Activated CD4-positive, alpha-beta T cell treated with anti-CD3 and anti-CD28 coated beads, Interleukin-2, amount 50 U/mL, for 1 hour (primary cell): ENCODE results near the gene SPNS2.

Experiments
- DNase-seq: peaks from one replicate; pipeline ENCODE4 v3.0.0-alpha.2; 2020

The SPNS2 gene

DNA sequence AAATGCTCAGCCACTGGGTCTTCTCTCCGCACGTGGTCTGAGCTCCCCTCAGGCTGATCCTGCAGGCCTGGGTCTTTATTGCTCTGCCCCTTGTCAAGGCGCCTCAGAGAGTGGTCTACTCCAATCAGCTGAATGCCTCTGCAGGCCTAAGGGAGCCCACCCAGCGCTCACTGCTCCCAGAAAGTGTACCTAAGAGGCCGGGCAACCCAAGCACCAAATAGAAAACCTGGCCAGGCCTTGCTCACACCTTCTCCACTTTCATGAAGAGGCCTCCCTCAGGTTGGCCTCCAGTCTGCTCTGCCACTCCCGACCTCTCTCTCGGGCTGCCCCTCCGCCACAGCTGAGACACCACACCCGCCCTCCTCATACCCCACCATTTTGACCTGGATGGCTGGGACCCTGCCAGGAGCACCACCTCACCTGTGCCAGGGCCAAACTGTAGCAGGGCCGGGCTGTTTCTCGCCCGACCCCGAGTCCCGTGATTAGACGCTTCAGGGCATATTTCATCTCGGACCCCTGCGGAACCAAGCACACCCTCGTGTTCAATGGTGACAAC is 55.8 kb downstream of the SPNS2 start:
- DNase-seq: no peak

DNA sequence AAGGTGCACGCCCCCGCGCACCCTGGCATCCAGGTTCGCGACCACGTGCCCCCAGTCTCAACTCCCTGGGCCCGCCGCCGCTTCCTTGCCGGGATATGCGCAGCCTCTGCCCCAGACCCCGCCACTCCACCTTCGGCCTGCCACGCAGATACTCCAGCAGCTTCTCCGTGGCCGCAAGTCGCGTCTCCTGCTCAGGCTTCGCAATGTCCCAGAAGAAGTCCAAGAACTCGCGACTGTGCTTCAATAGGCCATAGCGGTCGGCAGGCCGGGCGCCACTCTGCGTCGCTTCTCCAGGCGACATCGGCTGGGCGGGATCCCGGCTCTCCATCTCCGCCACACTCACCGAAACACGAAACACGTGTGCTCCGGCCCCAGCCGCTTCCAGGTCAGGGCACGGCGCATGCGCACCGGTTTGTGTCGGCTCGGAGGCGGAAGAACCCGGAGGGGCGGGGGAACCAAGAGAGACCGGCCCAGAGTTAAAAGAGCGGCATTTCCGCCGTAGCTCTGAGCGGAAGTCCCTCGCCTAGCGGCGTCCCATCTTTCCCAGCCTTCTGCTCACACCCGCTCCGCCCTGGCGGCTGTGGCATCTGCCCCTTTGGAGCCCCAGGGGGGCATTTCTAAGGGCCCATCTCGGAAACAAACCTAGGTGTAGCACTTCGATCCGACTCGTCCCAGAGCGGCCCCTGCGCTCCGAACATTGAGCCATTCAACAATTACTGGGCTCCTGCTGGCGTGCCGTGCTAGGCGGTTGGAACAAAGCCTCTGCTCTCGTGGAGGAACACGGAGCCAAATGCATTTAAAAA is 56.5 kb downstream of the SPNS2 start, which contains the start of gene MYBBP1A:
Gene MYBBP1A (minus strand): TSS at position 388 of the 803 bp plus-strand sequence. CDS start 60 bp downstream, at position 328.
- peak; percentile 97 for DNase-seq

DNA sequence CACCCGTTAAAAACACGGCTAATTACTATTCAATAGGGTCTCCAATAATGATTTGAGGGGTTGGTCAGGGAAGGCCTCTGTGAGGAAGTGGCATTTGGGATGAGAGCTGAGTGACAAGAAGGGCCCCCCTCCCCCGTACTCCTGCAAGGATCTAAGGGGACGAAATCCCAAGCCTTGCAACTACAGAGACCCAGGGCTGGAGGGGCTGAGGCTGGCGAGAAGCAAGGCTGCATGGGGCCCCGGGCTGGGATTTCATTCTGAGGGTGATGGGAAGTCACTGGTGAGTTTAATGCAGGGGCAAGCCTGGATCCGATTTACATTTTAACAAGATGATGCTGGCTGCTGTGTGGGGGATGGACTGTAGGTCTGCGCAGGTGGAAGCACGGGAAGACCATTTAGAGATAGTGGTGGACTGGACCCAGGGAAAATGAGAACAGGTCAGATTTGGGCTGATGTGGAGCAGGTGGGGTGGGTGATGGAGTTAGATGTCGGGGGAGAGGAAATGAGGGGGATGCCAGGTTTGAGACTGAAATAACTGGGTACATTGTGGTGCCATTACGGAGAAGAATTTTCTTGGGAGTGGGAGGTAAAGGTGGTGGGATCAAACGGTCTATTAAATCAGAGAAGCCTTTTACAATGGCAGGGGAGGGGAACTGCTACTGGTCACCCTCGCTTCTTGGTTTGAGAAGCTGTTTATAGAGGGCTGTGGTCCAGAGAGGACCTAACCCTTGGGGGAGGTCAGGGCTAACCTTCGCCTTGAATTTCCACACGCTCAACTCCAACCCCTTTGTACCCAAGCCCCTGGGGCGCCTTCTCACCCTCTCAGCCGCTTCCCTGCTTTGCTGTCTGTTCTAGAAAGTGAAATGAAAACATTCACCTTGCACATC is 57.4 kb downstream of the SPNS2 start:
- DNase-seq: no peak

DNA sequence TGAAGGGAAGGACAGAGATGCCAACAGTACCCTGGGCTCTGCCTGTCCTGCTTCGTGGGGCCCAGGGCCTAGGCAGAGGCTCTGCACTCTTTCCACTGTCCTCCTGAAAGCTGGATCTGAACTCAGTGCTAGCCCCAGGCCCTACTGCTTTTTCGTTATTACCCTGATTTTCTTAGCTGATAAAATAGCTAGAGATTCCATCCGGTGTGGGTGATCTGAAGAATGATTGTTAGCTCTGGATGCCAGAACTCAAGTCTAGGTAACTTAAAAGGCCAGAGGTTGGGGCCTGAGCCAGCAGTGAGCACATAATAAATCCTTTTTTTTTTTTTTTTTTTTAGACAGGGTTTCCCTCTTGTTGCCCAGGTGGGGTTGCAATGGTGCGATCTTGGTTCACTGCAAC is 58.3 kb downstream of the SPNS2 start:
- DNase-seq: no peak

DNA sequence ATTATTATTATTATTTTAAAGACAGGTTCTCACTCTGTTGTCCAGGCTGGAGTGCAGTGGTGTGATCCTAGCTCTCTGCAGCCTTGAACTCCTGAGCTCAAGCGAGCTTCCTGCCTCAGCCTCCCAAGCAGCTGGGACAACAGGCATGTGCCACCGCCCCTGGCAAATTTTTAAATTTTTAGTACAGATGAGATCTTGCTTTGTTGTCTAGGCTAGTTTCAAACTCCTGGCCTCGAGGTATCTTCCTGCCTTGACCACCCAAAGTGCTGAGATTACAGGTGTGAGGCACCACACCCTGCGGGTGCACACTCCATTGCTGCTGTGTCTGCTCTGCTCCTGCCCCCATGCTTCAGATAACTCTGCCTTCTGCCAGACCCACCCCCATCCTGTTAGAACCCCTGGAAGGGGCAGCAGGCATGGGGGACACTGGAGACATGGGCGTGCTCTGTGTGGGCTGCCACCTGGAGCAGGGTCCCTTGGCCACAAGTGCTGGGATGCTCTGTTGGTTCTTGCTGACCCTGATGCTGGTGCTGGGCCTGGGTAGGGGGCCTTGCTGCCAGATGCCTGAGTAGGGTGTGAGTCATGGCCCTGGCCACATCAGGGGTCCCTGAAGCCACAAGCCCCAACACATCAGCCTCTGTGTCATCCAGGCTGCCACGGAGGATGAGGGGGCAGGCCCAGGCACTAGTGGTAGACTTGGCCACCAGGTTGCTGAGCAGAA is 59.1 kb downstream of the SPNS2 start:
- no peak for DNase-seq

DNA sequence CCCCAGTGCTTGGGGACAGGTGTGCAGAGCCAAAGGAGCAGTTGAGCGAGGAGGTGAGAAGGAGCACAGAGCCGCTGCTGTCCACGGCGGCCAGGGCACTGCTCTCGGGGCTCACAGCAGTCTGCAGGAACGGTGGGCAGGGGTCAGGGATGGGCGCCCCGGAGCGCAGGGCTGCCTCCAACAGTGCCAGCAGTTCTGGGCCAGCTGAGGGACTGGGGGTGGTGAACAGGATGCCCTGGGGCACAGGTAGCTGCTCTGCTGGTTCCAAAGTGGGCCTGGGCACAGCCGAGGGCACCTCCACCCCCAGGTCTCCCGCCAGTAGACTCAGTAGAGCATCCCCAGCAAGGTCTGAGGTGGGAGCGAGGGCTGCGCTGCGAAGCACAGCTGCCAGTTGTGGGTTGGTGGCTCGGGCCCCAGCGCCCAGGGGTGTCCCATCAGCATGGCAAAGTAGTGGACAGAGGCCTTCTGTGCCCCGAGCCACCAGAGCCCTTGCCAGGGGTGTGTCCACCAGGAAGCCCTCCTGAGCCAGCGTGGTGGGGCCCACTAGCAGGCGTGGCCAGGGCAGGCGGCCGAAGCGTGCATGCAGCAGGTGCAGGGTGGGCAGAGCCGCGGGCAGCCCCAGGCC is 59.8 kb downstream of the SPNS2 start:
- DNase-seq: no peak

DNA sequence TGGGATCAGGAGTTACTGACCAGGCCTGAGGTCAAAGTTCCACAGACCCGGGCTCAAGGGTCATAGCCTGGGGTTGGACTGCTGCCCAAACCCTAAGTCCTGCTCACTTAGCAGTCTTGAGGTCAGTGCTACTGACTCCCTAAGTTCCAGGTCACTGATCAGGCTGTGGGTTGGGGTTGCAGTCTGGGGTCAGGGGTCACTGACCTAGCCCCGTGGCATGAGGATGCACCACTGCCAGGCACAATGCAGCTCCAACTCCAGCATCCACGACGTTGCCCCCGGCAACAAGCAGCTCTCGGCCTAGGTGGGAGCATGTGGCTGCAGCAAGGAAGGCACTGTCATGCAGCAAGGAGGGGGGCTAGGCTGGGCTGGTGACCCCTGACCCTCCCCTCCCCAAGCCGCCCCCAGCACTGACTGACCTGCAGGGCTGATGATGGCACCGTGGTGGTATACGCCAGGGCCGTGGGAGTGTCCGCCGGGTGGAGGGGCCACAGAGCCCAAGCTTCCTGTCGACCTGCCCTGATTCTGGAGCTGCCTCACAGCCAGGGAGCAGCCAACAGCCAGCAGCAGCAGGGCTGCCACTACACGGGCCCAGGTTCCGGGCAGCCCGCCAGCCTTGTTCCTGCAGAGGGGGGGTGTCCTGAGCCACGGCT is 60.6 kb downstream of the SPNS2 start:
- DNase-seq: no peak

DNA sequence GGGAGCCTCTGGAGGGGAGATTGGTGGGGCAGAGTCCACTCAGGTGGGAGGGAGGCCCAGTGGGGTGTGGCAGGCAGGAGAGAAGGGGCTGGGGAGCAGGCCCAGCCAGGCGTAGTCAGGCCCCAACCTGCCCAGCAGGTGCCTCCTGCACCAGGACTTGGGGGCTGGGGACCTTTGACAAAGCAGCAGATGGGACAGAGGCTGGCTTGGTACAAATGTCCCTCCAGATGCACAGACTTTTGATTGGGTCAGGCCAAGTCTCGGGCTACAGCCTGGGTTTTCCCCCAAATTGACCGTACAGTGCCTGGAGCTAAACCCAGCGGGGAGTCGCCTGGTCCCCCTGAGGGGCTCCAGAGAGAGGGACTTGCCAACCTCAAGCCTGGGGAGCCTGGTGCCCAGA is 61.3 kb downstream of the SPNS2 start:
- DNase-seq: no peak

DNA sequence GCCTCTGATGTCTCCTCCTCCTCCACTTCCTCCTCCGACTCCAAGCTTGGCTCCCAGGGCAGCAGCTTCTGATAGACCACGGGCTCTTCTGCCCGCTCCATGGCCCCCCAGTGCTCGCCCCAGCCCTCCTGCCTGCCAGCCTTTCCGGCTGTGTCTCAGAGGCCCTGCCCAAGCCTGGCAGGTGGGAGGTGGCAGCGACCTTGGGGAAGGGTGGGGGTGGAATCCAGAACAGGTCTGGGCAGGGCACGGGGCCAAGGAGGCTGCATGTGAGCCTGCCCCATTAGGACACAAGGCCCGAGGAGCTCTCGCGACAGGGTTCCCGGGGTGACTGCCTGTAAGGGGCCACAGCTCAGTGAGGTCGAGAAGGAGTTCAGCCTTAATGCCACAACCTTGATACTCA is 61.7 kb downstream of the SPNS2 start, which contains the start of gene GGT6:
Gene GGT6 (minus strand): TSS at position 157 of the 400 bp plus-strand sequence. CDS start 56 bp downstream, at position 101.
- DNase-seq: no peak

DNA sequence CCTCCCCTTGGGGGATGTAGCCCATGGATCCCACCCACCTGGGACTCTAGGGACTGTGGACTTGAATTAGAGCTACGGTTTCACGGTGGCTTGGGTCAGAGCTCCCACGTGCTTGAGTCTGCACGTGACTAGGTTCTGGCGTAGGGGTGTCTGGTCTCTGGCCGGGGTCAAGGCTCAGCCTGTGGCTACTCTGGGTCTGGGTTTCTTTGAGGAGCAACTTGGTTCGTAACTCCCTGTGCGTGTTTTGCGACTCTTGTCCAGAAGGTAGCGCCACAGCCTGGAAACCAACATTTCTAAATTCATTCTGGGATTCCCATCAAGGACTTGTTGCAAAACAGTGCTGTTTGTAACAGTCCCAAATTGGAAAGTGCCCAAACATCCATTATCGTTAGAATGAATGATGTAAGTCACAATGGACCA is 62.2 kb downstream of the SPNS2 start:
- DNase-seq: no peak

DNA sequence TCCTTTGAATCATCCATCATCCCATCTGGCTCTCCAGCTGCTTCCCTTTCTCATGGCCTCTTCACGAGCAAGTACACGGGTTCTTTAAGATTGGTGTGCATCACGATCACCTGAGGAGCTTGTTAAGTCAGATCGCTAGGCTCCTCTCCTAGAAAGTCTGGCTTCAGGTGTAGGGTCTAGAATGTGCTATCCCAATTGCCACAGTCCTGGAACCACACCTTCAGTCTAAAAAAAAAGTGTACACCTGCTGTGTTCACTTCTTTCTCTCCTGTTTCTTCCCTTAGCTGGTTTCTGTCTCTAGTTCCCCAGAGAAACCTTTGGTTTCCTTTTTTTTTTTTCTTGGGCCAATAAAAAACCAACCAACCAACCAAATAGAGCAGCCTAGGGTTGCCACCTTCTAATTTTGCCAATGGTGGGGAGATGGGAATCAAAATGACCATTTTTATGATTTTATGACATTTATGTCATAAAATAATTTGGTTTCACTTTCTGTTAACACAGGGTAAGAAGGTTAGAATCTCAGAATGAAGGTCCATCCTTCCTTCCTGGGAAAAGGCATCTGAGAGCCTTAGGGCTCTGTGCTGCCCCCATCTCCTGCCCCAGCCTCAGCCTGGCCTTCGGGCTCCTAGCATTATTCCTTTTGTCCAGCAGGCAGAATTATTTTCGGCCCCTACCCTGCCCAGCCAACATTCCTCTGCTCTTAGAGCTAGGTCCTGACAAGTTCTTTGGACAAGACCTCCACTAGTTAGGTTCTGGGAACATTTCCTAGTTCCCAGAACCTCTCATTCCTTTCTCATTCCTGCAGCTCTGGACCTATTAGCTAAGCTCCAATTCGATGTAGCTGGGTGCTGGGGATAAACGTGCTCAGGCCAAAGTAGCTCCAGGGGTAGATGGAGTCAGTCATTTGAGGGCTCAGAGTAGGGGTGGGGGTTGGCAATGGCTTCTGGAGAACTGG is 63.6 kb downstream of the SPNS2 start:
- DNase-seq: no peak

DNA sequence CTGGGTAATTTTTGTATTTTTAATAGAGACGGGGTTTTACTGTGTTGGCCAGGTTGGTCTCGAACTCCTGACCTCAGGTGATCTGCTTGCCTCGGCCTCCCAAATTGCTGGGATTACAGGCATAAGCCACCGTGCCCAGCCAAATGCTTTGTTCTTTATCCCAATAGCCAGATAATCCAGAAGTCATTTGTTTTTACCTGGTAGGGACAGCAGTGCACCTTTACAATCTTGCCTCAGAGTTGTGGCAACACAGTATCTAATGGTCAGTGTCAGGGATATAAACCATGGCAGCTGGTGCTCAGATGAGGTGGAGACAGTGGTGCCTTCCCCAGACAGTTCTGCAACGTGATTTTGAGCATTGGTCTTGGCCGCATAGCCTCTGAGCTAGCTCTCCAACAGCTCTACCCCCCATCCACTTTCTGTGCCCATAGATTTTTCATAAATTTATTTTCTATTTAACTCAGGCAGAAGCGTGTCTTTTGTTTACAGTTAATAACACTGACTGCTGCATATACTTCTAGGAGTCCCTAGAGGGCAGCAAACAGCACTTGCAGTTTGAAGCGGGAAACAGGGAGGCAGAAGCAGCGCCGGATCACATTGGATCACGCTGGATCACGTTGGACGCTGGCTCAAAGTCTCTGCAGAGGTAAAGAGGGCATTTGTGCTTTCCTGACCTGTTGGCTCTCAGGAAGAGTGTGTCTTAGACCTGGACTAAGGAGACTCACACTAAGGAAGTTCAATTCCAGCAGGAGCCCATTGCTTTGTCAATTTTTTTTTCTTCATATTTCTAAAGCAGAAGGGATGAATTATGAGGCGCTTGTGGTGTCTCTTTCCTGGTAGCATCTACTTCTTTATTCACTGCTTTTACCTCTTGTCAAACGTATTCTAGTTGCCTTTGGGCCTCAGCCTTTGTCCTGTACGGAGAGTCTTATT is 66.8 kb downstream of the SPNS2 start:
- DNase-seq: peak; percentile 33

DNA sequence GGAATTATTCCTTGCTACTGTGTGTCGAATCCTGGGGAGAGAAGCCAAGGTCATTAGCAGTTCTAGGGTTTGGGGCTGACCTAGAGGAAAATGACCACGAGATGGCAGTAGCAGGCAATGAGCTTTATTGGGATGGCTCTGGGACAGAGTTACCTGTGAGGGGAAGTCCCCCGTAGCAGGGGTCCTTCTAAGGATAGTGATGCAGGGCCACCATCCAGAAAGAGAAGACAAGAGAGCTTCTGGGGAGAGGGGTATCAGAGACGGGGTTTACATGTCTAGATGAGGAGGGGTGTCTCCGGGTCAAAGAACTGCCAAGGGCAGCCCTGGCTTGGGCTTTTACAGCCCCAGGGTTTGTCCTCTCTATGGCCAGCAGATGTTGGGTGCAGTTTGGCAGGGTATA is 68.1 kb downstream of the SPNS2 start:
- DNase-seq: peak; percentile 37

DNA sequence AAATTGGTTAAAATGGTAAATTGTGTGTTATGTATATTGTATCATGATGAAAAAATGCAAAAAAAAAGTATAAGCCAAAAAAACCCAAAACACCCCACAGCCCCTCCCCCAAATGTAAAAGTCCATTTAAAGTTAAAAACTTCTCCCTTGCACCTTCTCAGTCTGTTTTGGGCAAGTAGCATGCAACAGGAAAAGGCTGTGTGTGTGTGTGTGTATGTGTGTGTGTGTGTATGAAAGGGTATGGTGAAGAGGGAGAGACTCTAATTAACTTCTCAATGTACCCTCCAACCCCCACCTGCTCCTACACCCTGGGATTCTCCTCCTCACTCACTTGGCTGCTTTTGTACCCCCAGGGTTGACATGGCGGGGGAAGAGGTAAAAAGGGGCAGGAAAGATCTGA is 70.9 kb downstream of the SPNS2 start:
- DNase-seq: no peak

DNA sequence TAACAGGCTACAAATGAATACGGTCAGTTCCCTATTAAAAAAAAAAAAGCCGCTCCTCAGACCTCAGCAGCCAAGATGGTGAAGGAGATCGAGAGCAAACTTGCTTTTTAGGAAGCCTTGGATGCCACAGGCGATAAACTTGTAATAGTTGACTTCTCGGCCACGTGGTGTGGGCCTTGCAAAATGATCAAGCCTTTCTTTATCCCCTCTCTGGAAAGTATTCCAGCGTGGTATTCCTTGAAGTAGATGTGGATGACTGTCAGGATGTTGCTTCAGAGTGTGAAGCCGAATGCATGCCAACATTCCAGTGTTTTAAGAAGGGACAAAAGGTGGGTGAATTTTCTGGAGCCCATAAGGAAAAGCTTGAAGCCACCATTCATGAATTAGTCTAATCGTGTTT is 73.5 kb downstream of the SPNS2 start:
- DNase-seq: no peak

DNA sequence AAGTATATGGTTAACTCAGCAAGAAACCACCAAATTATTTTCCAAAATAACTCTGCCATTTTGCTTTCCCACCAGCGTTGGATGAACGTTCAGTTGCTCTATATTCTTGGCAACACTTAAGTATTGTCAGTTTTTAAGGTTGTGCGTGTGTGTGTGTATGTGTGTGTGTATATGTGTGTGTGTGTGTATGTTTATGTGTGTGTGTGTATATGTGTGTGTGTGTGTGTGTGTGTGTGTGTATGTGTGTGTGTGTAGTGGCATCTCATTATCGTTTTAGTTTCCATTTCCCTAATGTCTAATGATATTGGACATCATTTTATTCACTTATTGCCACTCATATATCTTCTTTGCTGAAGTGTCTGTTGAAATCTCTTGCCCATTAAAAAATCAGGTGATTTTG is 74.4 kb downstream of the SPNS2 start:
- no peak for DNase-seq

DNA sequence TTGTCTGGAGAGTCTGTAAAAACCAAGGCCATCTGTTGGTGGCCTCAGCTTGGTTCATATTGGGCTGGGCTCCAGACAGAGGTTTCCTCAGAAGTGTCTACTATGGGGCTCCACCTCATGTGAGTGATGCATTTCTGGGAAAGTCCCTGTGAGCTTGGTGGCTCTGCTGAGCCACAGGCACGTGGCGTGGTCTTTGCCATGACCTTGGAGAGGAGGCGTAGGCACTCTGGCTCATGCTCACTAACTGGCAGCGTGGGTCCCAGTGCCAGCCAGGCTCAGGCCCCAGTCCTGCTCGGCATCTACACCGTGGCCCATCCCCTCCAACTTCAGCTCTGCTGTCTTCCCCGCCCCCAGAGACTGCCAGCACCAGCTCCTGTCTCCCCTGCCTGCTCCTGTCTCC is 75.0 kb downstream of the SPNS2 start:
- DNase-seq: peak; percentile 41

DNA sequence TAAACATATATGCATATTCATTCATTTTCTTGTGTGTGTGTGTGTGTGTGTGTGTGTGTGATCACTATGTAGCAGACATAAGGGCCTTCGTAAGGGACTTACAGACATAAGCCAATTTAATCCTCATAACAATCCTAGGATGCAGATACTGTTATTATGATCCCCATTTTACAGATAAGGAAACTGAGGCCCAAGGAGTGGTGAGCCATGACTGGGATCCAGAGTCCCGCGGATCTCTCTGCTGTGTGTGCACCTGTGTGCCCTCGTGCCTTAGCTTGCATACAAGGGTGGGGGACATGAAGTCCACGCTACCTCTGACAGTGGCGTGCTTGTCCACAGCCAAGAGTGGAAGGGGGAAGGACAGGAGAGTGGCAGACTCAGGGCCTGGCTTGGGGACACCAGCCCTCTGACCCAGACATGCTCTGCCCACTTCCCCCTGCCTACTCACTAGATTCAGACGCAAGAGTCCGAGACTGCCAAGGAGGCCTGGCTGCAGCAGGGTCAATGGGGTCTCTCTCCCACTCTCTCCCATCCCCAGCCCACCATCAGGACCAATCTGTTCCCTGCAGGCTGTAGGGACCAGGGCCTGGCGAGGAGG is 75.9 kb downstream of the SPNS2 start:
- no peak for DNase-seq

DNA sequence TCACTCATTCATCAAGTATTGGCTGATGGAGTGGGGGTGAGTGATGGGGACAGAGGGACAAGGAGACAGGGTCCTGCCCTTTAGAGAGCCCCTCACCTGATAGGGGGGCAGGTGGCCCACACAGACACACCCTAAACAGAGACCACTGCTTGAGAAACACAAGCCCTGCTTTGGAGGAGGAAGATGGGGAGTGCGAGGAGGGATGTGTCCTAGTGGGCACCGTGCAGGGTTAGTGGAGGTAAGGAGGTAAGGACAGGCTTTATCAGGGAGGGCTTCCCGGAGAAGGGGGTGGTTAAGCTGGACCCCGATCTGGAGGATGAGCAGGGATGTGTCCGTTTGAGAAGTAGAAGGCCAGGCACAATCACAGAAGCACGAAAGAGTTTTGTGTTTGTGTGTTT is 77.5 kb downstream of the SPNS2 start:
- DNase-seq: no peak
